Measurements from ENCODE around the gene CYP20A1.
"Not testable (repeated sequence)": the region's sequence is repeated elsewhere in the genome, so short reads cannot be mapped to it uniquely, and the experiment has no call there.

Gene CYP20A1, protein sequence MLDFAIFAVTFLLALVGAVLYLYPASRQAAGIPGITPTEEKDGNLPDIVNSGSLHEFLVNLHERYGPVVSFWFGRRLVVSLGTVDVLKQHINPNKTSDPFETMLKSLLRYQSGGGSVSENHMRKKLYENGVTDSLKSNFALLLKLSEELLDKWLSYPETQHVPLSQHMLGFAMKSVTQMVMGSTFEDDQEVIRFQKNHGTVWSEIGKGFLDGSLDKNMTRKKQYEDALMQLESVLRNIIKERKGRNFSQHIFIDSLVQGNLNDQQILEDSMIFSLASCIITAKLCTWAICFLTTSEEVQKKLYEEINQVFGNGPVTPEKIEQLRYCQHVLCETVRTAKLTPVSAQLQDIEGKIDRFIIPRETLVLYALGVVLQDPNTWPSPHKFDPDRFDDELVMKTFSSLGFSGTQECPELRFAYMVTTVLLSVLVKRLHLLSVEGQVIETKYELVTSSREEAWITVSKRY

GRCh38 chr2:203238704-203239526, at the start of gene CYP20A1:
Gene CYP20A1 (plus strand): TSS chr2:203239018. CDS start chr2:203239063, 45 bp downstream.
- peak; percentile 98 for DNase-seq

DNA sequence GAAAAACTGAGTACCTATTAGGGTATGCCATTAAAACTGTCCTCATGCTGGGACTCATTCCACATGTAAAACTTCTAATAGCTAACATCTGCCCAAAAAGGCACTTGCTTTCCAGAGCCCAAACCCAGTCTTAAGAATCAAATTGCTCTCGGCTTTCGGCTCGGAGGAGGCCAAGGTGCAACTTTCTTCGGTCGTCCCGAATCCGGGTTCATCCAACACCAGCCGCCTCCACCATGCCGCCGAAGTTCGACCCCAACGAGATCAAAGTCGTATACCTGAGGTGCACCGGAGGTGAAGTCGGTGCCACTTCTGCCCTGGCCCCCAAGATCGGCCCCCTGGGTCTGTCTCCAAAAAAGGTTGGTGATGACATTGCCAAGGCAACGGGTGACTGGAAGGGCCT, 48.3 kb upstream of the CYP20A1 start:
- DNase-seq: not testable (repeated sequence)

DNA sequence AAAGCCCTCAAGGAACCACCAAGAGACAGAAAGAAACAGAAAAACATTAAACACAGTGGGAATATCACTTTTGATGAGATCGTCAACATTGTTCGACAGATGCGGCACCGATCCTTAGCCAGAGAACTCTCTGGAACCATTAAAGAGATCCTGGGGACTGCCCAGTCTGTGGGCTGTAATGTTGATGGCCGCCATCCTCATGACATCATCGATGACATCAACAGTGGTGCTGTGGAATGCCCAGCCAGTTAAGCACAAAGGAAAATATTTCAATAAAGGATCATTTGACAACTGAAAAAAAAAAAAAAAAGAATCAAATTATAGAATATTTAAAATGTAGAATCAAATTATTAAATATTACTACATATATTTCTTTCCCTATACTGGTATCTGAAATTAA, 47.8 kb upstream of the CYP20A1 start:
- not testable (repeated sequence) for DNase-seq

GRCh38 chr2:203191961-203192360, 46.9 kb upstream of the CYP20A1 start:
- DNase-seq: no peak

DNA sequence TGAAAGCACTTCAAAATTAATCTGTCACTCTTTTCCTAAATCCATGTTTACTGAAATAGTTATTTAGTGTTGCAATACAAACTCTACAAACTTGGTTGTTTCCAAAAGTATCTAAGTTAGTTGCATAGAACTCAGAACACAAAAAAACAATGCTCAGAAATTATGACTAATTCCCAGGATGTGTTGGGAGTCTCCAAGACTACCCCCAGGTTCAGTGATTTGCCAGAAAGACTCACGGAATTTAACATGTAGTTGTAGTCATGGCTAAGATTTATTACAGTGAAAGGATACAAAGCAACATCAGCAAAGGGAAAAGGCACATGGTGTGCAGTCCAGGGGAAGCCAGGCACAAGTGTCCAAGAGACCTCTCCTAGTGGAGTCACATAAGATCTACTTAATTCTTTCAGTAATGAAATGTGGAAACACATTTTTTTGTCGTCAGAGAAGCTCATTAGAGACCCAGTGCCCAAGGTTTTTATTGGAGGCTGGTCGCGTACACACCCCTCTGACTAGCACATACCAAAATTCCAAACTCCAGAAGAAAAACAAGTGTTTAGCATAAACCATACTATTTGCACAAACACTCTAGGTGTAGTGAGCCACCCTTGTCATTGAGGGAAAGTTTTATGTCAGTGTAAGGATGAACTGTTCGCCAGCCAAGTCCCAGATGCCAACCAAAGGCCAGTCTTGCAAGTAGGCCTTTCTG, 43.3 kb upstream of the CYP20A1 start:
- no peak for DNase-seq

- no peak for DNase-seq
Observed at GRCh38 chr2:203200866-203201265, 38.0 kb upstream of the CYP20A1 start.

- DNase-seq: no peak
Observed at GRCh38 chr2:203201426-203201825, 37.4 kb upstream of the CYP20A1 start.

- DNase-seq: no peak
Observed at GRCh38 chr2:203209538-203209937, 29.3 kb upstream of the CYP20A1 start.

GRCh38 chr2:203225423-203226039, 13.3 kb upstream of the CYP20A1 start:
- peak; percentile 59 for DNase-seq

DNA sequence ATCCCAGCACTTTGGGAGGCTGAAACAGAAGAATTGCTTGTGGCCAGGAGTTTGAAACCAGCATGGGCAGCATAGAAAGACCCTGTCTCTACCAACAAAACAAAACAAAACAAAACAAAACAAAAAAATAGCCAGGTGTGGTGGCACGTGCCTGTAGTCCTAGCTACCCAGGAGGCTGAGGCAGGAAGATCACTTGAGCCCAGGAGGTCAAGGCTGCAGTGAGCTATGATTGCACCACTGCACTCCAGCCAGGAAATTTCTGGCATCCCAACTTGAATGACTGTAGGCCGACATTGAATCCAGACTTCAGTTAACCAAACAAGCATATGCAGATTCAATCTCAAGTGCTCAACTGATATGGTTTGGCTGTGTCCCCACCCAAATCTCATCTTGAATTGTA, 9.1 kb upstream of the CYP20A1 start:
- not testable (repeated sequence) for DNase-seq

DNA sequence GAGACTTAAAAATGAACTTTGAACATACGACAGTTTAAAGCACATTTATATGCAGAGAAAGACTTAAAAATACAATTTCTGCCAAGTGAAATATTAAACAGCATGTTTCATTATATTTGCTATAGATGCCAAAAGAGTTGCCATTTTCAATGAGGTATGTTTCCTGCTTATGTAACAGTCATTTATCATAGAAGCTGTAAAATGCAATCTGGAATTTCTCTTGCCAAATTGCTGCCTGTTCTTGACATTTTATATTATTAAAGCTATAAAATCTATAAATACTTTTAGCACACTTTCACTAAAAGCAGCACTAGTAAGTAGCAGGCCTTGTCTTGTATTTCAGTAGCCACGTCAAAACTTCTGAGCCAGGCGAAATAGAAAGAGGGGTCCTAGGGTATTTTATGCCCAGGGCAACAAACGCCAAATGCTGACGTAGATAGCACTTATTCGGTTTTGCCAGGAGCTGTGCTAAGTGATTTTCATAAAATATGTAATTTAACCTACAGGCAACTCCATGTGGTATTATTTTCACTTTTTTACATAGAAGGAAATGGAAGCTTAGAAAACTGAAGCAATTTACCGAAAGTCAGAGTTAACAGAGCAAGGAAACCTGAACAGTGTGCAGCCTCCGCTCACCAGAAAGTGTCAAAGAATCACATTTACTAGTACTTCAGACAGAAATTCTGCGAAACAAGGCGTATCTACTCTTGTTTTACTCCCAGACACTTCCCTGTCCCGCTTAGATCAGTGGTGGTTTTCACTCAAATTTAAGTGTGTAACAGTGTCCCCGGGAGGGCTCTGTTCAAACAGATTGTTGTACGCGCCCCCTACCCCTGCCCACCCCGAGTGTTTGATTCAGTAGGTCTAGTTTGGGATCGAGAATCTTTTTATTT, 1.2 kb upstream of the CYP20A1 start:
- no peak for DNase-seq

DNA sequence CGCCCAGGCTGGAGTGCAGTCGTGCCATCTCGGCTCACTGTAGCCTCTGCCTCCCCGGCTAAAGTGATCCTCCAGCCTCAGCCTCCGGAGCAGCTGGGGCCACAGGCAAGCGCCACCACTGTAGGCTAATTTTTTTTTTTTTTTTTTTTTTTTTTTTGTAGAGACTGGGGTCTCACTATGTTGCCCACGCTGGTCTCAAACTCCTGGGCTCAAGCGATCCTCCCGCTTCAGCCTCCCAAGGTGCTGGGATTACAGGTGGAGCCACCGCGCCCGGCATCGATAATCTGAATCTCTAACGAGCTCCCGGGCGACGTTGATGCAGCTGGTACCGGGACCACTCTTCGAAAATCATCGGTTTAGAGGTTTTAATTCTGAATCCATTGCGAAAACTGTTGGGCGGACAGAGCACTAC, 520 bp upstream of the CYP20A1 start:
- no peak for DNase-seq

DNA sequence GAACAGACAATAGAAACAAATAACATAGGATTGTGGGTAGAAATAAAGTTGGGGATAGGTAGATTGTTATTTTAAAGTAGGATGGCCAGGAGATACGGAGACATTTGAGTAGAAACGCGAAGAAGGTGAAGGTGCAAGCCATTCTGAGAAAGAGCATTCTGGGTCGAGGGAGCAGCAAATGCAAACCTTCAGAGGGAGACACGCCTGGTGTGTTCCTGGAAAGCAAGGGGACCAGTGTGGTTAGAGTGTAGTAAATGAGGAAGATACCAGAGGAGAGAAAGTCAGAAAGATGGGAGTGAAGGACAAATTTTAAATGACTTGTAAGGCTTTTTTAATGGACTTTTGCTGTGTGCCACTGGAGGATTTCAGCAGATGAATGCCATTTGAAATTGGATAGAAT, 1.7 kb downstream of the CYP20A1 start:
- DNase-seq: no peak

DNA sequence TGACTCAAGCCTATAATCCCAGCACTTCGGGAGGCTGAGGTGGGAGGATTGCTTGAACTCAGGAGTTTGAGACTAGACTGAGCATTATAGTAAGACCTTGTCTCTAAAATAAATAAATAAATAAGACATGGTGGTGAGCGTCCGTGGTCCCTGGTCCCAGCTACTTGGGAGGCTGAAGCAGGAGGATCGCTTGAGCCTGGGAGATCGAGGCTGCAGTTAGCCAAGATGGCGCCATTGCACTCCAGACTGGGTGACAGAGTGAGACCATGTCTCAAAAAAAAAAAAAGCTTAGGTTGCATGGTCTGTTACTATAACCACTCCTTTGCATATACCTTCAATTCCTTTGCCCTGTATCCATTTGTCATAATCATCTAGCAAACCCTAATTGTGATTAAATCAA, 3.7 kb downstream of the CYP20A1 start:
- DNase-seq: no peak

- DNase-seq: no peak
Observed at GRCh38 chr2:203246646-203247045, 7.8 kb downstream of the CYP20A1 start.

DNA sequence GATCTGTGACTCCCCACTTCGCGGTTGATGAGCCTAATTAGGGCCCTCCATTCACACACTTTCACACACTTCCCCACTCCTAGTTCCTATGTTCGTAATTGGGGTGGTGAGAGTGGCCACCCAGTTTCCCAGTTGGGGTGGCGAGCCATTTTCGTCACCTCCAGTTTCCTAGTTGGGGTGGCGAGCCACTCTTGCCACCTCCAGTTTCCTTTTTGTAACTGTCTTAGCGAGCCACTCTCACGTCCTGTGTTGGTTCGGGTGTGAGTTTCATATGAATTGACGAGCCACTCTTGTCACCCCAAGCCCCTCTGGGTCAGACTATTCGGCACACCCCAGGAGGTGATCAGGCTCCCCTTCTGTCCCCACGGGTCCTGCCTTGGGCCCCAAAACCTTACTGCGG, 14.0 kb downstream of the CYP20A1 start:
- DNase-seq: no peak

DNA sequence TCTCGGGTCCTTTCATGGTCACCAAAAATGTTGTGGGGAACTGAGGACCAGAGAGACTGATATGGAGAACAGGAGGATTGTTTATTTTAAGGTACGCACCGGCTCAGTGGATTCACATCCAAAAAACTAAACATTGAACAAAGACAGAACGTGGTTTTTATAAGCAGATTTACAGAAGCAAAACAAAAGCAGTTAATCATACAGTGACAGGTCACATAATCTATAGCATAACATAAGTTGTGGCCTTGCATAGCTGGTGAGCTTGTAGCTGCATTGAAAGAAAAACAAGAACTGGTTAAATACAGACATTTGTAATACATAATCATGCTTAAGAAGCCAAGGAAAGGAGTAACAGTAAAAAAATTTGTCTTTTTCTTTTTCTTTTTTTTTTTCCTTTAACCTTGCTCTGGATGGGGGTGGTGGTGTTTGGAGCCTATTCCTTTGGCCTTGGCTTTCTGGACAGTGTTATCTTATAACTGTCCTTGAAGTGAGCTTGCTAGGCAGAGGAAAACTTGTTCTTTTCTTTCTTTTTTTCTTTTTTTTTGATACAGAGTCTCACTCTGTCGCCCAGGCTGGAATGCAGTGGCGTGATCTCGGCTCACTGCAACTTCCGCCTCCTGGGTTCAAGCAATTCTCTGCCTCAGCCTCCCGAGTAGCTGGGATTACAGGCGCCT, 14.7 kb downstream of the CYP20A1 start:
- not testable (repeated sequence) for DNase-seq

DNA sequence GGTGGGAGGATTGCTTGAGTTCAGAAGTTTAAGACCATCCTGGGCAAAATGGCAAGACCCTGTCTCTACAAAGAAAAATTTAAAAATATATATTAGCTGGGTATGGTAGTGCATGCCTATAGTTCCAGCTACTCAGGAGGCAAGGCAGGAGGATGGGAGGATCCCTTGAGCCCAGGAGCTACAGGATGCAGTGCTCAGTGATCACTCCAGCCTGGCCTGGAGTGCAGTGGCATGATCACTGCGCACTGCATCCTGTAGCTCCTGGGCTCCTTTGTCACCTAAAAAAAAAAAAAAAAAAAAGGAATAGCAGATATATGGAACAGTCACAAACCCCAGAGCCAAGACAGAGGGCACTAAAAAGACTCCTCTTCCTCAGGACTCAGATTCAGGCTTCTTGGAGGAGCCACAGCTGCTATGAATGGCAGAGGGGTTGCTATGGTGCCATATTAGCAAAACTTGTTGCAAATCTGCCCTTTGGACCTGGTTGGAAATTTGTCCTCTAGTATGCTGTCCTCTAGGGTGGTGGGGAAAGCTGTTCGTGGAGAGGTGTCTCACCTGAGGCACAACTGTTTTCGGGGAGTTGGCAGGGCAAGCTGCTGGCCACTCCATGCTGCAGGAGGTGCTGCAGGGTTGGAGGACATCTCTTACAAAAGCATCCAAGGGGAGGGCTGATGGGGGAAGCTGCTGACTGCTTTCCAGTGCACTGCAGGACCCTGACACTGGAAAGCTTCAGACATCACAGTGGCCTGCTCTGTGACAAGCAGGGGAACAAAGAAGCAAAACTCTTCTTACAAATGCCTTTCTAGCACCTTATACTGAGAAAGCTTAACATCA, 22.7 kb downstream of the CYP20A1 start:
- DNase-seq: no peak

- no peak for DNase-seq
Observed at GRCh38 chr2:203279288-203279687, 40.5 kb downstream of the CYP20A1 start.

GRCh38 chr2:203280428-203281064, 41.7 kb downstream of the CYP20A1 start:
- no peak for DNase-seq

Measured in islet precursor cell (in vitro differentiated cells).